ENCODE results near the gene RGSL1. TPM values are rescaled to one million over a fixed set of nuclear protein-coding genes. Genes with fewer than 3 reads are reported as not detected.

RGSL1 gene
- total and polyA plus RNA-seq, 2 experiments from 2014 or later, result not detected

DNA sequence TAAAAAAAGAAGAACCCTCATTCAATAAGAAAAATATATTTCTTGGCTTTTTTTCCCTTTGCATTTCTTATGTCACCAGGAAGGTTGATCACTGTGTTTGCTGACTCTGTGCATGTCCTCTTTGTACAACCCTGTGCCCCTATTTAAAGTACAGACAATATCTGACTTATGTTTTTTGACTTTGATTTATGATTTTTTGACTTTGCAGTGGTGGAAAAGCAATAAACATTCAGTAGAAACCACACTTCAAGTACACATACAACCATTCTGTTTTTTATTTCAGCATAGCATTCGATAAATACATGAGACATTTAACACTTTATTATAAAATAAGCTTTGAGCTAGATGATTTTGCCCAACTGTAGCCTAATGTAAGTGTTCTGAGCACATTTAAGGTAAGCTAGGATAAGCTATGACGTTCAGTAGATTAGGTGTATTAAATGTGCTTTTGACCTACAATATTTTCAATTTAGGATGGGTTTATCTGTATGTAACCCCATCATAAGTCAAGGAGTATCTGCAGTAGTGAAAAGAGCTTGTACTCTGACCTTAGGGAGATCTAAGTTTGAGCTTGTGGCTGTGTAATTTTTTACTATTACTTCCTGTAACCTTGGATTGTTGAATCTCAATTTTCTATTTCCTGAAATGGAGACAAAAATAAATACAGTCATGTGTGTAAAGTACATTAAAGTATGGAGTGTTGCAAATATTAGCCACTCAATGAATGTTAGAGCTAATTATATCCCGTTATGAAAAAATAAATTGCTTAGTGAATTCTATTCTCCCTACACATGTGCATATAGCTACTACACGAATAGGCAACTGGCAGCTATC, 137.9 kb downstream of the RGSL1 start:
- peak overlapping the region; percentile 85 for H3K4me3 ChIP-seq
- DNase-seq, result no peak
- no peaks in the 10 kb centered on the region for H3K9me2 ChIP-seq (ENCODE audit: insufficient read depth)
- in situ Hi-C loops (cut with MboI), result no loop called here
- peak overlapping the region; percentile 87 for H3K4me2 ChIP-seq (ENCODE audit: unreplicated experiment)
- H3K4me1 ChIP-seq (ENCODE audit: insufficient read depth), result peaks cover 3% of the 10 kb centered on the region; the same call in 1 of the 2 replicates
- peak overlapping the region; percentile 98 for H2AFZ ChIP-seq
- no peak for TF ChIP-seq EZH2phosphoT487 (IDR thresholded peaks at IDR 0.05; ENCODE audit: insufficient read depth, low read depth)
- TF ChIP-seq EZH2 (IDR thresholded peaks at IDR 0.05; ENCODE audit: insufficient read depth, poor library complexity, severe bottlenecking), result no peak
- H3F3A ChIP-seq (ENCODE audit: insufficient read depth), result no peaks in the 10 kb centered on the region
- no peaks in the 10 kb centered on the region for H3K27me3 ChIP-seq (replicated peaks; ENCODE audit: insufficient read depth)
- 40 to 43% methylated on average over 4 of the region's 4 CpGs for WGBS, 2 experiments (ENCODE audit: low coverage in 1 of 2, low lambda C conversion rate in 2 of 2, missing lambda C conversion rate in 2 of 2)
- peak overlapping the region; percentile 87 for H3K9ac ChIP-seq
- H4K20me1 ChIP-seq (ENCODE audit: insufficient read depth), result no peaks in the 10 kb centered on the region
- no peaks in the 10 kb centered on the region for H3K36me3 ChIP-seq (ENCODE audit: low read depth)
- no peaks in the 10 kb centered on the region for H3K79me2 ChIP-seq (ENCODE audit: insufficient read depth)
- no peaks in the 10 kb centered on the region for H3K9me3 ChIP-seq (ENCODE audit: low read depth)
- H3K27ac ChIP-seq, result no peak overlapping the region

- Histone ChIP-seq H4K20me1 (ENCODE audit: insufficient read depth) (no peaks in the 10 kb centered on the region), H3K4me3 (peak within 1 kb of the TSS; percentile 85), H3F3A (ENCODE audit: insufficient read depth) (peaks cover 6% of the 10 kb centered on the region), H3K9ac (peak within 1 kb of the TSS; percentile 87), H3K9me2 (ENCODE audit: insufficient read depth) (no peaks in the 10 kb centered on the region), H3K27me3 (replicated peaks; ENCODE audit: insufficient read depth) (no peaks in the 10 kb centered on the region), H3K9me3 (ENCODE audit: low read depth) (no peaks in the 10 kb centered on the region), H3K4me2 (ENCODE audit: unreplicated experiment) (peak within 1 kb of the TSS; percentile 87), H3K36me3 (ENCODE audit: low read depth) (no peaks in the 10 kb centered on the region), H3K79me2 (ENCODE audit: insufficient read depth) (no peaks in the 10 kb centered on the region), H3K4me1 (ENCODE audit: insufficient read depth) (peaks cover 5% of the 10 kb centered on the region; the same call in 1 of the 2 replicates), H3K27ac (peak within 1 kb of the TSS; percentile 86), H2AFZ (peak within 1 kb of the TSS; percentile 98)
- peak; percentile 89 for DNase-seq
- in situ Hi-C loops (cut with MboI), result no loop called here
- no peak for TF ChIP-seq EZH2 (IDR thresholded peaks at IDR 0.05; ENCODE audit: insufficient read depth, poor library complexity, severe bottlenecking)
- no peak for TF ChIP-seq EZH2phosphoT487 (IDR thresholded peaks at IDR 0.05; ENCODE audit: insufficient read depth, low read depth)
- 1 to 2% methylated on average over 20 of the region's 20 CpGs for WGBS, 2 experiments (ENCODE audit: low coverage in 1 of 2, low lambda C conversion rate in 2 of 2, missing lambda C conversion rate in 2 of 2)
These were observed 138.8 kb downstream of the RGSL1 start, which contains the start of gene RNASEL for GRCh38 chr1:182588500-182589396. TSS of gene RNASEL (minus strand) at chr1:182589256. CDS start at chr1:182586806, 2,450 bp downstream.

GRCh38 chr1:182589520-182589919, 139.6 kb downstream of the RGSL1 start:
- no peak for DNase-seq
- no peaks in the 10 kb centered on the region for H3K9me3 ChIP-seq (ENCODE audit: low read depth)
- no peaks in the 10 kb centered on the region for H3K36me3 ChIP-seq (ENCODE audit: low read depth)
- peak overlapping the region; percentile 98 for H2AFZ ChIP-seq
- peaks cover 14% of the 10 kb centered on the region for H3F3A ChIP-seq (ENCODE audit: insufficient read depth)
- no peaks in the 10 kb centered on the region for H3K9me2 ChIP-seq (ENCODE audit: insufficient read depth)
- H3K9ac ChIP-seq, result no peak overlapping the region
- TF ChIP-seq EZH2 (IDR thresholded peaks at IDR 0.05; ENCODE audit: insufficient read depth, poor library complexity, severe bottlenecking), result no peak
- no peak for TF ChIP-seq EZH2phosphoT487 (IDR thresholded peaks at IDR 0.05; ENCODE audit: insufficient read depth, low read depth)
- 94 to 97% methylated on average over 3 of the region's 3 CpGs for WGBS, 2 experiments (ENCODE audit: low coverage in 1 of 2, low lambda C conversion rate in 2 of 2, missing lambda C conversion rate in 2 of 2)
- no peaks in the 10 kb centered on the region for H3K79me2 ChIP-seq (ENCODE audit: insufficient read depth)
- no peak overlapping the region for H3K27ac ChIP-seq
- H3K4me1 ChIP-seq (ENCODE audit: insufficient read depth), result peaks cover 11% of the 10 kb centered on the region
- no peak overlapping the region for H3K4me3 ChIP-seq
- in situ Hi-C loops (cut with MboI), result no loop called here
- H4K20me1 ChIP-seq (ENCODE audit: insufficient read depth), result no peaks in the 10 kb centered on the region
- H3K27me3 ChIP-seq (replicated peaks; ENCODE audit: insufficient read depth), result no peaks in the 10 kb centered on the region
- H3K4me2 ChIP-seq (ENCODE audit: unreplicated experiment), result no peak overlapping the region

DNA sequence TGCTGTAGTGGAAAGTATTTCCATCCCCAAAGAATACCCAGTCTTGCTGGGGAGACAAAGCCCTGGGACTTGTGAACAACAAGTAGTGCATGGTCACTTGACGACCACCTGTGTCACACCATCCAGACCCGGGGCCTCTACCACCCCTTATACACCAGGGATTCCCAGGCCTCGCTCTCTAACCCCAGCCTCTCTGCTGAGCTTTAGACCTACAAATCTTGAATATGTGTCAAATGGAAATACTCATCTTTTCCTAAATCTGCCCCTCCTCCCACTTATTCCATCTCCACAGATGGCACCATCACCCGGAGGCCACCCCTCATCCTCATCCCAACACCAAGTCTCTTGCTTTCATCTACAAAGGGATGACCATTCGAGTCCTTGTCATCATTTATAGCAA, 140.0 kb downstream of the RGSL1 start:
- Histone ChIP-seq H3K27me3 (replicated peaks; ENCODE audit: insufficient read depth) (no peaks in the 10 kb centered on the region), H3K4me2 (ENCODE audit: unreplicated experiment) (no peak overlapping the region), H3K36me3 (ENCODE audit: low read depth) (no peaks in the 10 kb centered on the region), H3K79me2 (ENCODE audit: insufficient read depth) (no peaks in the 10 kb centered on the region), H3K4me3 (no peak overlapping the region), H3F3A (ENCODE audit: insufficient read depth) (peaks cover 16% of the 10 kb centered on the region), H2AFZ (no peak overlapping the region), H3K9me2 (ENCODE audit: insufficient read depth) (no peaks in the 10 kb centered on the region), H3K9me3 (ENCODE audit: low read depth) (no peaks in the 10 kb centered on the region), H4K20me1 (ENCODE audit: insufficient read depth) (no peaks in the 10 kb centered on the region), H3K4me1 (ENCODE audit: insufficient read depth) (peaks cover 13% of the 10 kb centered on the region), H3K27ac (no peak overlapping the region), H3K9ac (no peak overlapping the region)
- 81 to 85% methylated on average over 5 of the region's 5 CpGs for WGBS, 2 experiments (ENCODE audit: low coverage in 1 of 2, low lambda C conversion rate in 2 of 2, missing lambda C conversion rate in 2 of 2)
- no peak for TF ChIP-seq EZH2 (IDR thresholded peaks at IDR 0.05; ENCODE audit: insufficient read depth, poor library complexity, severe bottlenecking)
- no peak for TF ChIP-seq EZH2phosphoT487 (IDR thresholded peaks at IDR 0.05; ENCODE audit: insufficient read depth, low read depth)
- in situ Hi-C loops (cut with MboI), result loop anchor here (10.0 kb wide), 1 partner anchor 145 kb away; no protein-coding TSS in a partner anchor
- no peak for DNase-seq

All from GM23248 (cell line).